GM18505 (cell line): Measurements from ENCODE around the gene TIPARP.
"Not testable (repeated sequence)": the region's sequence is repeated elsewhere in the genome, so short reads cannot be mapped to it uniquely, and the experiment has no call there.

Experiments used
- ATAC-seq: cut with Tn5 transposase; IDR thresholded peaks from one replicate; pipeline ENCODE4 v1.9.1; 2021; ENCODE audit not compliant: unreplicated experiment
- POLR2A ChIP-seq: IDR thresholded peaks from 4 replicates; pipeline ENCODE4 v1.6.1; 2011; ENCODE audit warnings: borderline replicate concordance; ENCODE audit not compliant: insufficient read depth, insufficient read length; ENCODE audit errors: extremely low read depth

The TIPARP gene

DNA sequence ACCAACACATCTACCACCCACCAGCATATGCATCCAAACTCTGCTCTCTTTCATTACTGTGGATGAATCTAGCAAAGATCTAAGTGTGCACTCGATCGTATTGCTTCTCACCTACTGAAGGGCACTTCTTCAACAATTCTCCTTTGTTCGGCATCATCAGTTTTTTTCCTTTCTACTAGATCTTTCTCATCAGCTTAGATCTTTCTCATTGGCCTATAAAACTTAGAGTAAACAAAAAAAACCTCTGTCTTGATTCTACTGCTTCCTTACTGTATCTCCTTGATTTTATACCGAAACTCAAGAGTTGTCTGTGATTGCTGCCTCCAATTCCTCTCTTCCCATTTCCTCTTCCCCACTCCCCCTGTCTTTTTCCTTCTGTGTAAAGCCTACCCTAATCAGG lies 36.1 kb upstream of the TIPARP start:
- no peak for TF ChIP-seq POLR2A

GRCh38 chr3:156639414-156640023 lies 34.9 kb upstream of the TIPARP start:
- no peak for ATAC-seq
- TF ChIP-seq POLR2A: no peak

More for the DNA sequence above, 36.1 kb upstream of the TIPARP start:
- ATAC-seq: no peak

DNA sequence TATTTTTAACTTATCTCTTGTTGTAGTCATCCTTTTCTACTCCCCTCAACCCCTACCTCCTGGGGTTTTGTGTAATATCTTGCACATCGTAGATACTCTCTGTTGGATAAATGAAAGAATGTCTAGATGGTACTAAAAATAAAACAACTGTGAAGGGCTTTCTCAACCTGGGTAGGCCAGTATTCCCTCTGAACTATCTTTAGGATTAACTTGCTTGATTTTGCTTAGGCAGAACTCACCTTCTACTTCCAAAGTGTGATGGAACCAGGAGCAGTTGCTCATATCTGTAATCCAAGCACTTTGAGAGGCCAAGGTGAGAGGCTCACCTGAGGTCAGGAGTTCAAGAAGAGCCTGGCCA lies 32.8 kb upstream of the TIPARP start:
- no peak for TF ChIP-seq POLR2A
- ATAC-seq: no peak

GRCh38 chr3:156642750-156643728 lies 31.4 kb upstream of the TIPARP start:
- ATAC-seq: peak; percentile 20
- no peak for TF ChIP-seq POLR2A

DNA sequence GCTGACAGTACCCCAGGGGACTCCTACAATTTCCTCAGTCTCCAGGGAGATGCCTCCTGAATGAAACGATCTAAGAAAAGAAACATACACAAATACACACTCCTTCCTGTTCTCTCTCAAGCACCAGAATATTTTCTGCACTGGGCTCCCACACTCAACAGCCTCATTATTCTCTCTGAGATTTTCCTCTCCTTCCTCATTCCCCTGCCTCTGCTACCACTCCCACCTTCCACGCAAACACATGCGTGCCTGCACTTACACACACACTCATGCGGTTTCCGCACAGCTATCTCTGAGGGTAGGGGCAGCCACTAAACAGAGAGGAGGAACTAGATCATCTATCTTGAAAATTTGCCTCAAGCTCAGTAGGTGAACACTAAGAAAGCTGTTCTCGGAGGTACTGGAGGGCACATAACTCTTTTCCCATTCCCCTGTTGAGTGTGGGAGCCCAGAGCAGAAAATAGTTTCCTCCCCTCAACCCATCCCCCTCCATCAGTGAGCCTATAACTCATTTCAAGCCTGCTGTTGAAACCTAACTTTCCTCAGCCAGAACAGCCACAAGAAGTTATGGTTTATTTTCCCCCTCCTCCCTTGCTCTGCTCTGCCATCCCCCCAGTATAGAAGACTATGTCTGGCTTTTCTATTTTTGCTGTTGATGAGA lies 30.5 kb upstream of the TIPARP start:
- peak; percentile 87 for ATAC-seq
- TF ChIP-seq POLR2A: peak; percentile 30

DNA sequence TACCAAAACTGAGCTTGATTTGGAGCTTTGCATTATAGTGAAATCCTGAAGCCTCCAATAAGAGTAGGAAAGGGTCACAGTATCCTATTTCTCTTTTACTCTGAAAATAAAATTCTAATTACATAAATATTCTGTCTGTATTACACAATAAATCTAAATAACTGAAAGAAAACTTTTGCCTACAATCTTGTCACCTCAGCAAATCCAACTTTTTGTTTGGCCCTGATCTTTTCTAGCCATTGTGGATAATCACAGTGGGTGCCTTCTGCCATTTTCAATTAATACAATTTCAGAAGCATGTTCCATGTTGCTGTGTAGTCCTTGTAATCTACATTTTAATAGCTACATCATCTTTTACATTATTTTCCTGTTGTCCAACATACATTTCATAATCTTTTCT lies 29.4 kb upstream of the TIPARP start:
- no peak for TF ChIP-seq POLR2A
- no peak for ATAC-seq

DNA sequence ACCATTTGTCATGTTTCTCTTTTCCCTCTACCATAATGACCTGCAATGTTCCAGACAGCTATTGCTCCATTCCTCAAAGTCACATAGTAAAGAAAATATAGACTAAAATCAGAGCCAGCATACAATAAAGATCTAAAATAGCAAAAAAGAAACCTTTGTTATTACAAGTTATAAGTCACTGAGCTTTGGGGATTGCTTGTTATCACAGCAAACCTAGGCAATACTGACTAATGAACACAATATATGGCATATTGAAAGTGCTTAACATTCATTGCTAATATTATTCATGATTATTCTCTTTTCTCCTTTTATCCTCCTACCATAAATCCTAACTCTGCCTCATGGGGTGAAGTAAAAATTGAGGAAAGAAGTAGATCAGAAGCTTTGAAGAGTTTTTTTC lies 27.4 kb upstream of the TIPARP start:
- ATAC-seq: no peak
- TF ChIP-seq POLR2A: no peak

DNA sequence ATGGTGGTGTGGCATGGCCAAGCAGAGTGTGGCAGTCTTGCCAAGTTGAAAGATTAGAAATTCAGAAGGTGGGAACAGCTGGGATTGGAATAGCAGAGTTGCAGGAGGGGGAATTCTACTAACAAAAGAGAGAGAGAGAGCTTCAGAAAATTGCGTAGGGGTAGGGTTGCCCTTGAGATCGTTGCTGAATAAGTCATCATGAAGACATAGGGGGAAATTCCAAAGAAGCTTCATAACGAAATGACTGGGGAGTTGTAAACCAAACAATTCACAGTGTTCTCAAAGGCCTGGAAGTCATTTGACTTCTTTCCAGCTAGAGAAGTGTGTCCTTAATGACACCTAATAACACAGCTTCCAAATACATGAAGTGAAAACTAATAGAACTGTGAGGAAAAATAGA lies 26.3 kb upstream of the TIPARP start:
- no peak for TF ChIP-seq POLR2A
- ATAC-seq: no peak

DNA sequence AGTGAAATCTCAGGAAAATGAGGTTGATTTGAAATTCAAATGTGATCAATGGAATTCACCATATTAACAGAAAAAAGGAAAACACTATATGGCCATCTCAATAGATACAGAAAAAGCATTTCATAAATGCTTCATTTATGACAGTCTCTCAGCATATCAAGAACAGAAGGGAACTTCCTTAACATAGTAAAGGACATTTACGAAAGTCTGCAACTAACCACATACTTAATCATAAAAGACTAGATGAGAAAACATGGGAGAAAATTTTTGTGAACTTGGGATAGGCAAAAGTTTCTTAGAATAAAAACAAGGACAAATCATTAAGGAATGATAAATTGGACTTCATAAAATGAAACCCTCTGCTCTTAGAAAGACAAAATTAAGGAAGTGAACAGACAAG lies 24.7 kb upstream of the TIPARP start:
- no peak for TF ChIP-seq POLR2A
- no peak for ATAC-seq

DNA sequence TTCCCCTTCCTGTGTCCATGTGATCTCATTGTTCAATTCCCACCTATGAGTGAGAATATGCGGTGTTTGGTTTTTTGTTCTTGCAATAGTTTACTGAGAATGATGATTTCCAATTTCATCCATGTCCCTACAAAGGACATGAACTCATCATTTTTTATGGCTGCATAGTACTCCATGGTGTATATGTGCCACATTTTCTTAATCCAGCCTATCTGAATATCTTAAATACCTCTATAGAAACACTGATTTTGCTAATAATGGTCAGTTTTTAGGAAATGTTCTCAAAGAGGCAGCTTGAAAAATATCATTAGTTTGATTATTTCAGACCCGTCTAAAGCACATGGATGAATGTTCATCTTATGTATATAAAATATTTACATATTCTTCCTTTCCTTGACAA lies 21.7 kb upstream of the TIPARP start:
- ATAC-seq: not testable (repeated sequence)

- ATAC-seq: no peak
Measured at GRCh38 chr3:156654834-156655233, 19.6 kb upstream of the TIPARP start.

GRCh38 chr3:156655819-156656550 lies 18.4 kb upstream of the TIPARP start:
- ATAC-seq: no peak
- no peak for TF ChIP-seq POLR2A

More at GRCh38 chr3:156654834-156655233, 19.6 kb upstream of the TIPARP start:
- no peak for TF ChIP-seq POLR2A

- no peak for ATAC-seq
Measured at GRCh38 chr3:156657440-156657839, 16.9 kb upstream of the TIPARP start.

More at GRCh38 chr3:156657440-156657839, 16.9 kb upstream of the TIPARP start:
- no peak for TF ChIP-seq POLR2A
